ENCODE results near the gene GLIS2.
A peak's percentile ranks its signal among the peaks of the same experiment; 100 is the strongest.

GLIS2 gene

GRCh38 chr16:4339909-4340308, 24.0 kb downstream of the GLIS2 start (continued):
- TF ChIP-seq ZNF777 (tag by site-specific recombination; IDR thresholded peaks at IDR 0.05; ENCODE audit: borderline replicate concordance) = no peak
- TF ChIP-seq ZNF624 (tag by site-specific recombination; IDR thresholded peaks at IDR 0.05) = no peak
- TF ChIP-seq SP7 (tag by site-specific recombination; IDR thresholded peaks at IDR 0.05) = peak; percentile 64; the same call in 1 of the 2 replicates
- no peak for TF ChIP-seq ZNF664 (tag by site-specific recombination; IDR thresholded peaks at IDR 0.05)
- TF ChIP-seq TRIM28 (IDR thresholded peaks at IDR 0.05; ENCODE audit: borderline replicate concordance, low read length) = no peak
- TF ChIP-seq ZNF23 (tag by site-specific recombination; IDR thresholded peaks at IDR 0.05; ENCODE audit: borderline replicate concordance) = no peak
- TF ChIP-seq ZNF366 (tag by site-specific recombination; conservative IDR thresholded peaks at IDR 0.05) = no peak
- TF ChIP-seq ZNF701 (tag by site-specific recombination; IDR thresholded peaks at IDR 0.05) = no peak
- TF ChIP-seq ZNF280C (tag by site-specific recombination; IDR thresholded peaks at IDR 0.05) = no peak
- TF ChIP-seq ZNF843 (tag by site-specific recombination; IDR thresholded peaks at IDR 0.05) = no peak
- no peak for TF ChIP-seq ZNF175 (tag by site-specific recombination; IDR thresholded peaks at IDR 0.05)
- TF ChIP-seq, protein P1, sequence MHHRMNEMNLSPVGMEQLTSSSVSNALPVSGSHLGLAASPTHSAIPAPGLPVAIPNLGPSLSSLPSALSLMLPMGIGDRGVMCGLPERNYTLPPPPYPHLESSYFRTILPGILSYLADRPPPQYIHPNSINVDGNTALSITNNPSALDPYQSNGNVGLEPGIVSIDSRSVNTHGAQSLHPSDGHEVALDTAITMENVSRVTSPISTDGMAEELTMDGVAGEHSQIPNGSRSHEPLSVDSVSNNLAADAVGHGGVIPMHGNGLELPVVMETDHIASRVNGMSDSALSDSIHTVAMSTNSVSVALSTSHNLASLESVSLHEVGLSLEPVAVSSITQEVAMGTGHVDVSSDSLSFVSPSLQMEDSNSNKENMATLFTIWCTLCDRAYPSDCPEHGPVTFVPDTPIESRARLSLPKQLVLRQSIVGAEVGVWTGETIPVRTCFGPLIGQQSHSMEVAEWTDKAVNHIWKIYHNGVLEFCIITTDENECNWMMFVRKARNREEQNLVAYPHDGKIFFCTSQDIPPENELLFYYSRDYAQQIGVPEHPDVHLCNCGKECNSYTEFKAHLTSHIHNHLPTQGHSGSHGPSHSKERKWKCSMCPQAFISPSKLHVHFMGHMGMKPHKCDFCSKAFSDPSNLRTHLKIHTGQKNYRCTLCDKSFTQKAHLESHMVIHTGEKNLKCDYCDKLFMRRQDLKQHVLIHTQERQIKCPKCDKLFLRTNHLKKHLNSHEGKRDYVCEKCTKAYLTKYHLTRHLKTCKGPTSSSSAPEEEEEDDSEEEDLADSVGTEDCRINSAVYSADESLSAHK (tag by site-specific recombination; IDR thresholded peaks at IDR 0.05) = no peak
- no peak for TF ChIP-seq SALL2 (tag by site-specific recombination; IDR thresholded peaks at IDR 0.05; ENCODE audit: borderline replicate concordance)
- no peak for TF ChIP-seq ZFP37 (tag by site-specific recombination; IDR thresholded peaks at IDR 0.05)
- no peak for TF ChIP-seq ZNF214 (tag by site-specific recombination; IDR thresholded peaks at IDR 0.05; ENCODE audit: borderline replicate concordance)
- TF ChIP-seq ZNF280D (tag by site-specific recombination; IDR thresholded peaks at IDR 0.05) = no peak
- TF ChIP-seq ZNF211 (tag by site-specific recombination; IDR thresholded peaks at IDR 0.05; ENCODE audit: low read depth) = no peak
- TF ChIP-seq, protein P2, sequence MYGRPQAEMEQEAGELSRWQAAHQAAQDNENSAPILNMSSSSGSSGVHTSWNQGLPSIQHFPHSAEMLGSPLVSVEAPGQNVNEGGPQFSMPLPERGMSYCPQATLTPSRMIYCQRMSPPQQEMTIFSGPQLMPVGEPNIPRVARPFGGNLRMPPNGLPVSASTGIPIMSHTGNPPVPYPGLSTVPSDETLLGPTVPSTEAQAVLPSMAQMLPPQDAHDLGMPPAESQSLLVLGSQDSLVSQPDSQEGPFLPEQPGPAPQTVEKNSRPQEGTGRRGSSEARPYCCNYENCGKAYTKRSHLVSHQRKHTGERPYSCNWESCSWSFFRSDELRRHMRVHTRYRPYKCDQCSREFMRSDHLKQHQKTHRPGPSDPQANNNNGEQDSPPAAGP (tag by site-specific recombination; IDR thresholded peaks at IDR 0.05) = peak; percentile 95
- TF ChIP-seq SCRT2 (tag by site-specific recombination; IDR thresholded peaks at IDR 0.05) = no peak
- no peak for TF ChIP-seq ZFP69B (tag by site-specific recombination; IDR thresholded peaks at IDR 0.05)
- TF ChIP-seq ZNF350 (tag by site-specific recombination; IDR thresholded peaks at IDR 0.05) = no peak
- TF ChIP-seq ZNF324 (tag by site-specific recombination; IDR thresholded peaks at IDR 0.05) = no peak
- TF ChIP-seq ZBTB21 (tag by site-specific recombination; IDR thresholded peaks at IDR 0.05) = no peak
- TF ChIP-seq ZNF791 (tag by site-specific recombination; IDR thresholded peaks at IDR 0.05) = no peak
- TF ChIP-seq MYNN (tag by site-specific recombination; IDR thresholded peaks at IDR 0.05; ENCODE audit: borderline replicate concordance) = no peak
- TF ChIP-seq, protein P3, sequence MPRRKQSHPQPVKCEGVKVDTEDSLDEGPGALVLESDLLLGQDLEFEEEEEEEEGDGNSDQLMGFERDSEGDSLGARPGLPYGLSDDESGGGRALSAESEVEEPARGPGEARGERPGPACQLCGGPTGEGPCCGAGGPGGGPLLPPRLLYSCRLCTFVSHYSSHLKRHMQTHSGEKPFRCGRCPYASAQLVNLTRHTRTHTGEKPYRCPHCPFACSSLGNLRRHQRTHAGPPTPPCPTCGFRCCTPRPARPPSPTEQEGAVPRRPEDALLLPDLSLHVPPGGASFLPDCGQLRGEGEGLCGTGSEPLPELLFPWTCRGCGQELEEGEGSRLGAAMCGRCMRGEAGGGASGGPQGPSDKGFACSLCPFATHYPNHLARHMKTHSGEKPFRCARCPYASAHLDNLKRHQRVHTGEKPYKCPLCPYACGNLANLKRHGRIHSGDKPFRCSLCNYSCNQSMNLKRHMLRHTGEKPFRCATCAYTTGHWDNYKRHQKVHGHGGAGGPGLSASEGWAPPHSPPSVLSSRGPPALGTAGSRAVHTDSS (tag by site-specific recombination; IDR thresholded peaks at IDR 0.05) = no peak
- TF ChIP-seq, protein P4, sequence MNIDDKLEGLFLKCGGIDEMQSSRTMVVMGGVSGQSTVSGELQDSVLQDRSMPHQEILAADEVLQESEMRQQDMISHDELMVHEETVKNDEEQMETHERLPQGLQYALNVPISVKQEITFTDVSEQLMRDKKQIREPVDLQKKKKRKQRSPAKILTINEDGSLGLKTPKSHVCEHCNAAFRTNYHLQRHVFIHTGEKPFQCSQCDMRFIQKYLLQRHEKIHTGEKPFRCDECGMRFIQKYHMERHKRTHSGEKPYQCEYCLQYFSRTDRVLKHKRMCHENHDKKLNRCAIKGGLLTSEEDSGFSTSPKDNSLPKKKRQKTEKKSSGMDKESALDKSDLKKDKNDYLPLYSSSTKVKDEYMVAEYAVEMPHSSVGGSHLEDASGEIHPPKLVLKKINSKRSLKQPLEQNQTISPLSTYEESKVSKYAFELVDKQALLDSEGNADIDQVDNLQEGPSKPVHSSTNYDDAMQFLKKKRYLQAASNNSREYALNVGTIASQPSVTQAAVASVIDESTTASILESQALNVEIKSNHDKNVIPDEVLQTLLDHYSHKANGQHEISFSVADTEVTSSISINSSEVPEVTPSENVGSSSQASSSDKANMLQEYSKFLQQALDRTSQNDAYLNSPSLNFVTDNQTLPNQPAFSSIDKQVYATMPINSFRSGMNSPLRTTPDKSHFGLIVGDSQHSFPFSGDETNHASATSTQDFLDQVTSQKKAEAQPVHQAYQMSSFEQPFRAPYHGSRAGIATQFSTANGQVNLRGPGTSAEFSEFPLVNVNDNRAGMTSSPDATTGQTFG (tag by site-specific recombination; IDR thresholded peaks at IDR 0.05; ENCODE audit: borderline replicate concordance) = no peak
- peak; percentile 21; the same call in 1 of the 2 replicates for TF ChIP-seq GLIS1 (tag by site-specific recombination; IDR thresholded peaks at IDR 0.05)
